NT2/D1 (cell line): ENCODE results near the gene MPEG1.

Experiments
- YY1 ChIP-seq: IDR thresholded peaks from 2 replicates; pipeline ENCODE4 v1.6.1; 2011; ENCODE audit not compliant: insufficient read length, insufficient read depth
- ZNF274 ChIP-seq: IDR thresholded peaks from 2 replicates; pipeline ENCODE4 v1.6.1; 2011; ENCODE audit warnings: mild to moderate bottlenecking, low read depth, low read length

DNA sequence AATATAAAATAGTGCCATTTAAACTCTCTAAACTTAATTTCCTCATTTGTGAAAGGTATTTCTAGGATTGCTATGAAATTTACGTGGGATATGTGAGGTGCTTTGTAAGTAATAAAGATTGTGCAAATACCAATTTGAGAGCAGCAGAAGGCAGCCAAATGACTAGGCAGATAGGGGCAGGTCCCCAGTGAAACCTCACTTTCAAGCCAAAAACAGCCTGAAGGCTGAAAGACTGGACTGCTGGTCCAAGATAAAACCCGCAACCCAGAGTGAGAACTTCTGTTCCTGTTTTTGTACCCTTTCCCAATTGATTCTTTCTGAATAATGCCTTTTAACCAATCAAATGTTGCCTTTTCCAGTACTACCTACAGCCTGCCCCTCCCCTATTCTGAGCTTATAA lies 33.6 kb downstream of the MPEG1 start:
- TF ChIP-seq YY1 (no peak), ZNF274 (no peak)
